ENCODE data around the gene ACOT11. TPM values are rescaled to one million over a fixed set of nuclear protein-coding genes. Genes with fewer than 3 reads are reported as not detected.

ACOT11 gene
- total RNA-seq: 1.8 and 6.6 TPM in 2 replicates

DNA sequence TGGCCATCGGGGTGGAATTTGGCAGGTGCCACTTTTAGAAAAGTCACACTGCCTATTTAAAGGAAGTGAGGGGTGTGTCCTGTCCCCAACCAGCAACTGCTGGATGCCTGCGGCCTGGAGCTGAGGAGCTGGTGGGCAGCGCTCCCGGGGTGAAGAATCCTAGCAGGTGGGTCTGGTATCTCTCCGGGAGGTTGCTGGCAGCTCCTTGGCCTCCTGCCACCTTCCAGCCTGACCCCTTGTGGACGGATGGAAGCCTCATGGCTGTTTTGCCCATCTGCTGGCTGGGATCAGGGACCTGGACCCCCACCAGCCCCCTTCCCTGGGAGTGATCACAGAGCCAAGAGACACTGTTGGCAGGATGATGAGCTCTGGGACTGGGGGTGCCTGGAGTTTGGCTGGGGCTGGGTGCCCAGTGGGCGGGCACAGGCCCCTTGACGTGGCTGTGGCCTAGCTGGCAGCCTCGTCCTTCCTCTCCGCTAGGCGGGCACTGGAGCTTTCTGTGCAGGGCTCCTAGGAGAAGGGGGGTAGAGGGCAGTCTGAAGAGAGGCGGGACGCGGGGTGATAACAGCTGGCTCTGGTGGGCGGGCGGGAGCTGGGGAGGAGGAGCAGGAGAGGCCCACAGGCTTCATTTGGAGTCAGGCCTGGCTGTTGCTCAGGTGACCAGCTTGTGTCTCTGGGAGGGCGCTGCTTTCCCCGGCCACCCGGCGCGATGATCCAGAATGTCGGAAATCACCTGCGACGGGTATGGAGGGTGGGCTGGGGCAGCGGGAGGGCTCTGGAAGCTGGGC is at the start of gene ACOT11:
TSS of gene ACOT11 (plus strand) at position 628 of the 788 bp plus-strand sequence. CDS start at position 710, 82 bp downstream.

DNA sequence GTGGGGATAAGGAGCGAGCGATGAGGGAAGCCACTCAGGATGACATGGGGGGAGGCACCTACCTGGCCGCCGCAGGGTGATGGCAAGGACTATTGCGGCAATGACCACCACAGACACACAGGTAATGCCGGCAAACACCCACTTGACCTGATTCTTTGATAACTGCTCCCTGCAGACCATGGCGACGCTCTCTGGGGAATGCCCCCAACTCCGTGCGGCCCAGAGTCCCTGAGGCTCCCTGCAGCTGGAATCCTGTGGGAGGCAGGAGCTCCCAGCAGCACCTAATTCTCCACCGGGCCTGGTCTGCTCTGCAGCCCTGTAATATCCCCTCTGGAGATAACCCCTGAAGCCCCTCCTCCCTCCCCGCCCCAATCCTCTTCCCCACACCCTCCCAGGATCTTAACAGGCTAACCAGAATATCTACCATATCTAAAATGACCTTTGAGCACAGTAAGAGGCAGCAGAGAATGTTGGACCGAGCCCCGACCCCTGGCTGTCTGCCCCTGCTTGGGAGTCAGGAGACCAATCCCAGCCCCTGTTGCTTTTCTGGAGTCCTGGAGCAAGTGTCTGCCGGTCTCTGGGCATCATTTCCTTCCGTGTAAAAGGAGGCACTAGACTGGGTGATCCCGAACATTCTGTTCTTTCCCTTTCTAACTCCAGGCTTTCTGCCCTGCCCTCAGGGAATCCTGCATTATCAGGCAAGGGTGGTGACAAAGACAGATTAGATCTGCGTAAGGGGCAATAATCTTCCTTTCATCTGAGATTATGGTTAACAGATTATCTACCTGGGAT is 75.4 kb downstream of the ACOT11 start, which contains the start of gene FAM151A:
TSS of gene FAM151A (minus strand) at position 310 of the 792 bp plus-strand sequence. CDS start at position 180, 130 bp downstream.

DNA sequence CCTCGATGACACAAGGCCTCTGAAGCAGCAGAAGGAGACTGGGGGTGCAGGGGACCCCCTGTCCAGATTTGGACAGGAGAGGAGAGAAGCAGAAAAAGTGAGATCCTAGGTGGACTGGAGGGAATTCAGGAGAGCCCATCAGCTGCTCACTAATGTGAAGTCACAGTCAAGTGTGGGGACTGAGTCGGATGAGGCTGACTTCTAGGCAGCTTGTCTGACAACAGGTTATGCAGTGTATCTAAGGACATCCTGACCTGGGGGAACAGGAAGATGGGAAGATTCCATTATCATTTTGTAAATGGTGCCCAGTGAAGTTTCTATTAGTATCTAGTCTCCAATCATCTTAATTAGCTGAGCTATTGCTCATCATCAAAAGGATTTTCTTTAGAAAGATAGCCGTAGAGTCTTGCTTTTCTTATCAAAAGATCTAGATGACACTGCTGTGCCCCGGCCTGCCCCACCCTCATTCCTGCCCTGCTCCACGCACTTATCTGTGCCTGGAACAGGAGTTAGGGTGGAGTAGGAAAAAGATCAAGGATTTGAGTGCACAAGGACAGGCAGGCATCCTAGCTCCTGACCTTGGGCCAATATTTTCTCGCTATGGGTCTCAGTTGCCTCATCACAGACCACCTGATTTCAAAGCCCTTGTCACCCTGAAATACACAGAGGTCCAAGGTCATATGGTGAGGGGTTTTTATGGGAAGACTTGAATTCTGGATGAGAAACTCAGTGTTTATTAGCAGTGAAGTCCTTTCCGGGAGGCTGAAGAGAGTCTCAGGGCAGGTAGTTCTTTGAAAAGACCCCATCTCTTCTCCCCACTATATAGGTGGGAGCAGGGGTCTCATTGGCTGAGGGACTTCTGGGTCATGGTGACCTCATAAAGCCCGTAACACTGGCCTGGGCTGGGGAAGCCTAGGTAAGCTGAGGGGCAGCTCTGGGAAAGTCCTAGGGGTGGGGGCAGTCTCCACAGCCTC is 93.1 kb downstream of the ACOT11 start, which contains the start of gene MROH7:
TSS of gene MROH7 (plus strand) at position 924 of the 974 bp plus-strand sequence. CDS start 11,141 bp downstream, outside the sequence.

Other genes with a start within 250 kb of the ACOT11 start
- gene SSBP3, start 141.8 kb upstream of the ACOT11 start, total RNA-seq: 11.1 and 12.8 TPM in 2 replicates
- not detected in 2 replicates for gene FAM151A, start 75.3 kb downstream of the ACOT11 start, total RNA-seq
- gene MROH7, start 93.6 kb downstream of the ACOT11 start, total RNA-seq: 0.14 and 0.92 TPM in 2 replicates
- 14.2 and 18.3 TPM in 2 replicates for gene TTC4, start 167.6 kb downstream of the ACOT11 start, total RNA-seq
- 3.3 and 4.6 TPM in 2 replicates for gene PARS2, start 216.3 kb downstream of the ACOT11 start, total RNA-seq

Data from smooth muscle cell of bladder (primary cell).